Stimulated activated CD4-positive, alpha-beta T cell treated with anti-CD3 and anti-CD28 coated beads, Interleukin-12 subunit alpha, Interleukin-12 subunit beta, amount 100 ng/mL, for 48 hours (primary cell): Measurements from ENCODE around the gene CD82.
"Not testable (repeated sequence)": the region's sequence is repeated elsewhere in the genome, so short reads cannot be mapped to it uniquely, and the experiment has no call there.

Experiments
- DNase-seq, 3 donors: peaks; one replicate each; pipeline ENCODE4 v3.0.0-alpha.2; 2020; ENCODE audit warnings: low read depth in 2 of 3, low spot score in 1 of 3

CD82 gene

GRCh38 chr11:44628730-44629700 lies 63.6 kb downstream of the CD82 start:
- DNase-seq: no peak

DNA sequence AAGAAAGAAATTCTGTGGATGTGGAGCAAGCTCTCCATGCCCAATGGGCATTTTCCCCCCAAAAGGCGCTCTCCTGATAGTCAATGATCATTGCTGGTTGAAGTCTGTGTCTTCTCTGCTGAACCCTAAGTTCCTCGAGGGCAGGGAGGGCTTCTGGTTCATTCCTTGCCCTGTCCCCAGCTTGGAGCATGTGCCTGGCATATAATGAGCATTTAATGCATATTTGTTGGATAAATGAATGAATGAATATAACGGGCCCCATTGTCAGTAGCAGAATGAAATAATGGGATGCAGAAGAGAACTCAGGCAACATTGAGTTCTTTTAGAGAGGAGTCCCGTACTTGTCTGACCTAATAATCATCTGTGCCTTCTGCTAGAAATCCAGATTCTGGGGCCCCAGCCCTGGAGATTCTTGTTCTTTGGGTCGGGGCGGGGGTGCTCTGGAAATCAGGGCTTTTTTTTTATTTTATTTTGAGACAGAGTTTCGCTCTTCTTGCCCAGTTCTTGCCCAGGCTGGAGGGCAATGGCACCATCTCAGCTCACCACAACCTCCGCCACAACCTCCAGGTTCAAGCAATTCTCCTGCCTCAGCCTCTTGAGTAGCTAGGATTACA lies 64.4 kb downstream of the CD82 start:
- no peak for DNase-seq

GRCh38 chr11:44630511-44631210 lies 65.2 kb downstream of the CD82 start:
- DNase-seq: no peak

- no peak for DNase-seq
Observed at GRCh38 chr11:44631831-44632230, 66.4 kb downstream of the CD82 start.

DNA sequence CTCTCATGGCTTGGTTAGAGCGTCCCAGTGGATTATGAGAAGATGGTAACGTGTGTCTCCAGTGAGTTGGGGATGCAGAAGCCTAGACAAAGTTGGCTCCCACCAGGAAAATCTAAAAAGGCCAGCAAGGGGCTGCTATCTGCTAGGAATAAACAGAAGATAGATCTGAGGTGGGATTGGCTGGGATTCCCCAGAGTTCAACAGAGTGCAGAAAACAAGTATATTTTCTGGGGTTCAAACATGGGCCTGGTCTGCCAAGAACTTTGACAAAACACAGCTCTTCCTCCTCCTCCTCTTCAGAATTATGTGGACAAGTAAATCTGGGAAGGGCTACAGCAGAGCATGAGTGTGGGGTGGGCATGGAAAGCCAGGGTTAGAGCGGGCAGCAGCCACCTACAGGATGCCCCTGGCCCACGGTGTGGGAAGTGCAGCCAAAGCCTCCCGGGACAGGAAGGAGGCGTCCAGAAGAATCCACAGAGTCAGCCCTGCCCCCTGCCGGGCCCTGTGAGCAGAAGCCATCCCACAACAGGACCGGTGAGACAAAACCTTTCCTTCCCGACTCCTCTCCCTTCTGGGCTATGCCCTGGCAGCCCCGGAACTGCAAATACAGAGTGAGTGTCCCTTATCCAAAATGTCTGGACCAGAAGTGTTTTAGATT lies 67.1 kb downstream of the CD82 start:
- DNase-seq: no peak

DNA sequence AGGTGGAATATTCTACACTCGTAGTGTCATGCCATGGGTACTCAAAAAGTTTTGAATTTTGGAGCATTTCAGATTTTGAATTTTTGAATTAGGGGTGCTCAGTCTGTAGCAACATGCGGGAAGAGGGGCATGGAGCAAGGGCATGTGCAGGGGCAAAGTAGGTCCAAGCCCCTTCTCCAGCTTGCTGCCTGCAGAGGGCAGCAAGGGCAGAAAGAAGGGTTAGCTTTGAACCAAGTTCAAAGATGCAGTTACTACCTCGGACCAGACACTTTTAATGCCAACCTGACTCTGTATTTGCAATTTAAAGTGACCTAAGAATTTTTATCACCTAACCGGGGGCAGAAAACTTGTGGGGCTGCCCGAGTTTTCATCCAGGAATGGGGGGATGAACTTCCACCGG lies 68.2 kb downstream of the CD82 start:
- DNase-seq: no peak

DNA sequence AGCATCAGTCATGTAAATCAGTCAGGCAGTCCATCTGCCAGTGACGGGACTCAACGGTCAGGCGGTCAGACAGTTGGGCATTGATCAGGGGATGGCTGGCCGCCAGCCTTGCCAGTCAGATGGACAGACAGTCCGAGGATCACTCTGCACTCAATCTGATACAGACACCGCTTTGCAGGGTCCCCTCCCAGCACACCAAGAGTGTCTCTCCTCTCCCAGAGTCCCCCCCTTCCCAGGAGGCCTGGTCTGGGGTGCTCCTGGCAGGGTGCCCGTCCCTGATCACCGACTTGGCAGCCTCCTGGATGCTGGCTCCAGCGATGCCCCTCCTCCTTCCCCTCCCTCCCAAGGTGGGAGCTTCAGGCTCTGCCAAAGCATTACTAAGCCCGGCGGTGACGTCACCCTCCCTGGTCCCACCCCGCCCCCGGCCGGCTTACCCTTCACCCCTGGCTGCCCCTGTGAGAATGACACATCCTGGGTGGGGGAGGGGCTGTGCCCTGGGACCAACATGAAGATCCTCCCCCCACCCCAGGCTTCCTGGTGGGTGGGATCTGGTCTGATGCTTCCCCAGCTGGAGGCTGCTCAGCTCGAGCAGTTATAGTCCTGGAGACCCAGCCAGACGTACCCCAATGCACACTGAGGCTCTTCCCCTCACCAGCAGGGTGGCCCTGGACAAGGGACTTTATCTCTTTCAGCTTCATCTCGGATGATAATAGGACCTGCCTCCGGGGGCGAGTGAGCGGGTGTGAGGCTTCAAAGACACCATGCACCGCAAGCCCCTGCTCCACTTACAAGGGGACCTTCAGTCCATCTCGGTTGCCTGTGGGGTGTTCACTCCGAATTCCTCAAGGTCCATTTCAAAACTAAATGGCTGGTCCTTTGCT lies 69.2 kb downstream of the CD82 start:
- DNase-seq: no peak

DNA sequence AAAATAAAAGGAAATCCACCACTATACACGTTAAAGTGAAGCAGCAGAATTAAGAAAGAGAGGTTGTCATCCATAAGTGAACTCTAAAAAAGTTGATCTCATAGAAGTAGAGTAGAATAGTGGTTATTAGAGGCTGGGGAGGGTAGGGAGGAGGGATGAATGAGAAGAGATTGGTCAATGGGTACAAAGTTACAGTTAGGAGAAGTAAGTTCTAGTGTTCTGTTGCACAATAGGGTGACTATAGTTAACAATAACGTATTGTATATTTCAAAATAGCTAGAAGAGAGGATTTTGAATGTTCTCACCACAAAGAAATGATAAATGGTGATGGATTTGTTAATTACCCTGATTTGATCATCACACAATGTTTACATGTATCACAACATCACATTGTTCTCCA lies 72.0 kb downstream of the CD82 start:
- no peak for DNase-seq

- no peak for DNase-seq
Observed at GRCh38 chr11:44638032-44638431, 72.6 kb downstream of the CD82 start.

- no peak for DNase-seq
Observed at GRCh38 chr11:44643217-44643616, 77.8 kb downstream of the CD82 start.

- DNase-seq: no peak
Observed at GRCh38 chr11:44645827-44646226, 80.4 kb downstream of the CD82 start.

GRCh38 chr11:44647255-44647955 lies 81.9 kb downstream of the CD82 start:
- not testable (repeated sequence) for DNase-seq

- no peak for DNase-seq
Observed at GRCh38 chr11:44648109-44648508, 82.6 kb downstream of the CD82 start.

DNA sequence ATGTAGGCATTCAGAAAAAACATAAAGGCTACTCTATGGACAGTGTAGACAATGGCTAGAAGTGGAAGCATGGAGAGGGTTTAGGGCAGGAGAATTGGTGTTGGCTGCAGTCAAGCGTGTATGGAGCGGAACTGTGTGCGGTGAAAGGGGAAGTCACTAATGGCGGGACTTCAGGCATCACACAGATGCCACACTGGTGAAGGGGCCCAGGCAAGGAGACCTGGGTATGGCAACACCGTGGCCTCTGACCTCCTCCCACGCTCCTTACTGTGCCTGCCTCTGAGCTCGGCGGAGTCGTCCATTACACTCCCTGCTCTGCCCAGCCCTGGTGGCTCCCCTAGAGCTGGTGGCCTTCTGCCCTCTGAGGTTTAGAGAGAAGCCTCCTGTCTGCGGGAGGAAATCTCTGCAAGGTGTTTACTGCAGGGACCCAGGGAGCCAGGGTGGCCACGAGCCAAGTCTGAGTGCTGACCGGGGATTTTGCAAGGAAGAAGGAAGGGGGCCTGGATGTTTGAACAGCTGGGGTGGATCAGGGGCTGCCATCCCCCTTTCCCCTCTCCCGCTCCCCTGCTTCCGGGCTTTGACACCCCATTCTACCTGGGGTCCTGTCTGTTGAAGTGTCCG lies 86.2 kb downstream of the CD82 start:
- no peak for DNase-seq

- no peak for DNase-seq
Observed at GRCh38 chr11:44652901-44653644, 87.6 kb downstream of the CD82 start.

- no peak for DNase-seq
Observed at GRCh38 chr11:44654057-44654456, 88.6 kb downstream of the CD82 start.

GRCh38 chr11:44654596-44654995 lies 89.1 kb downstream of the CD82 start:
- DNase-seq: no peak

GRCh38 chr11:44657836-44658505 lies 92.5 kb downstream of the CD82 start:
- DNase-seq: no peak
